ENCODE measurements around the gene UNC119B. TPM values are rescaled to one million over a fixed set of nuclear protein-coding genes. Genes with fewer than 3 reads are reported as not detected.
A peak's percentile ranks its signal among the peaks of the same experiment; 100 is the strongest.

The UNC119B gene
- total RNA-seq, 1 experiment from 2014 or later: 11.6 TPM

- in situ Hi-C loops (cut with HindIII; ENCODE audit: low pct_unique_long_range_greater_than_20kb, low sequenced_read_pairs): no loop called here
- DNase-seq (ENCODE audit: low read depth, low spot score): no peak
These were observed 41.1 kb downstream of the UNC119B start for GRCh38 chr12:120751389-120751788.

- in situ Hi-C loops (cut with HindIII; ENCODE audit: low pct_unique_long_range_greater_than_20kb, low sequenced_read_pairs): no loop called here
- no peak for DNase-seq (ENCODE audit: low read depth, low spot score)
These were observed 44.5 kb downstream of the UNC119B start for GRCh38 chr12:120754792-120755191.

GRCh38 chr12:120755269-120755668 lies 45.0 kb downstream of the UNC119B start:
- in situ Hi-C loops (cut with HindIII; ENCODE audit: low pct_unique_long_range_greater_than_20kb, low sequenced_read_pairs): no loop called here
- no peak for DNase-seq (ENCODE audit: low read depth, low spot score)

- in situ Hi-C loops (cut with HindIII; ENCODE audit: low pct_unique_long_range_greater_than_20kb, low sequenced_read_pairs): no loop called here
- DNase-seq (ENCODE audit: low read depth, low spot score): no peak
These were observed 47.0 kb downstream of the UNC119B start for GRCh38 chr12:120757226-120757742.

- in situ Hi-C loops (cut with HindIII; ENCODE audit: low pct_unique_long_range_greater_than_20kb, low sequenced_read_pairs): no loop called here
- no peak for DNase-seq (ENCODE audit: low read depth, low spot score)
These were observed 47.7 kb downstream of the UNC119B start for GRCh38 chr12:120757949-120758348.

GRCh38 chr12:120758798-120759590 lies 48.7 kb downstream of the UNC119B start:
- no peak for DNase-seq (ENCODE audit: low read depth, low spot score)

GRCh38 chr12:120759591-120760348 lies 49.5 kb downstream of the UNC119B start:
- in situ Hi-C loops (cut with HindIII; ENCODE audit: low pct_unique_long_range_greater_than_20kb, low sequenced_read_pairs): no loop called here
- DNase-seq (ENCODE audit: low read depth, low spot score): no peak

More at GRCh38 chr12:120758798-120759590, 48.7 kb downstream of the UNC119B start:
- in situ Hi-C loops (cut with HindIII; ENCODE audit: low pct_unique_long_range_greater_than_20kb, low sequenced_read_pairs): no loop called here

GRCh38 chr12:120760349-120761254 lies 50.3 kb downstream of the UNC119B start:
- no peak for DNase-seq (ENCODE audit: low read depth, low spot score)
- in situ Hi-C loops (cut with HindIII; ENCODE audit: low pct_unique_long_range_greater_than_20kb, low sequenced_read_pairs): no loop called here

GRCh38 chr12:120761519-120761934 lies 51.3 kb downstream of the UNC119B start:
- DNase-seq (ENCODE audit: low read depth, low spot score): peak; percentile 91
- in situ Hi-C loops (cut with HindIII; ENCODE audit: low pct_unique_long_range_greater_than_20kb, low sequenced_read_pairs): no loop called here

- in situ Hi-C loops (cut with HindIII; ENCODE audit: low pct_unique_long_range_greater_than_20kb, low sequenced_read_pairs): no loop called here
- DNase-seq (ENCODE audit: low read depth, low spot score): no peak
These were observed 51.8 kb downstream of the UNC119B start for GRCh38 chr12:120762086-120762485.

GRCh38 chr12:120763250-120763649 lies 53.0 kb downstream of the UNC119B start:
- peak; percentile 25 for DNase-seq (ENCODE audit: low read depth, low spot score)
- in situ Hi-C loops (cut with HindIII; ENCODE audit: low pct_unique_long_range_greater_than_20kb, low sequenced_read_pairs): no loop called here

- in situ Hi-C loops (cut with HindIII; ENCODE audit: low pct_unique_long_range_greater_than_20kb, low sequenced_read_pairs): no loop called here
- no peak for DNase-seq (ENCODE audit: low read depth, low spot score)
These were observed 54.6 kb downstream of the UNC119B start for GRCh38 chr12:120764816-120765215.

GRCh38 chr12:120766566-120766965 lies 56.3 kb downstream of the UNC119B start:
- DNase-seq (ENCODE audit: low read depth, low spot score): no peak
- in situ Hi-C loops (cut with HindIII; ENCODE audit: low pct_unique_long_range_greater_than_20kb, low sequenced_read_pairs): no loop called here

GRCh38 chr12:120767071-120768024 lies 57.1 kb downstream of the UNC119B start:
- DNase-seq (ENCODE audit: low read depth, low spot score): no peak
- in situ Hi-C loops (cut with HindIII; ENCODE audit: low pct_unique_long_range_greater_than_20kb, low sequenced_read_pairs): no loop called here

GRCh38 chr12:120771097-120771496 lies 60.8 kb downstream of the UNC119B start:
- DNase-seq (ENCODE audit: low read depth, low spot score): no peak
- in situ Hi-C loops (cut with HindIII; ENCODE audit: low pct_unique_long_range_greater_than_20kb, low sequenced_read_pairs): no loop called here
